OCI-LY3 (cell line): Measurements from ENCODE around the gene PPME1.

Experiments used
- H2AFZ ChIP-seq: fragments of 200-600, 300-600 bp; shearing (Covaris generic); 2 replicates; pipeline ENCODE4 v1.6.0; 2014; ENCODE audit warnings: antibody characterized with exemption, low read depth, low read length
- H3K27ac ChIP-seq: fragments of 200-600, 300-600 bp; sonication (generic); 2 replicates; pipeline ENCODE4 v1.5.1; 2014; ENCODE audit warnings: mild to moderate bottlenecking, low read length, moderate library complexity, mixed read lengths
- H3K27me3 ChIP-seq: fragments of 200-600, 300-600 bp; sonication (generic); 2 replicates; pipeline ENCODE4 v1.6.1; 2014; ENCODE audit warnings: low read depth, low read length, mixed read lengths
- H3K36me3 ChIP-seq: fragments of 200-600, 300-600 bp; sonication (generic); replicated peaks from 2 replicates; pipeline ENCODE3; 2014; ENCODE audit warnings: low read depth, low read length, mixed read lengths
- H3K4me1 ChIP-seq: fragments of 300-600, 200-600 bp; sonication (generic); 2 replicates; pipeline ENCODE4 v1.6.1; 2014; ENCODE audit warnings: low read length, mixed read lengths
- H3K4me2 ChIP-seq: fragments of 200-600, 300-600 bp; sonication (generic); 2 replicates; pipeline ENCODE4 v1.6.1; 2014; ENCODE audit warnings: low read length, mixed read lengths
- H3K4me3 ChIP-seq: fragments of 300-600, 200-600 bp; sonication (generic); 2 replicates; pipeline ENCODE4 v1.5.1; 2014; ENCODE audit warnings: antibody characterized with exemption, mild to moderate bottlenecking, low read length, moderate library complexity
- H3K79me2 ChIP-seq: fragments of 300-600, 200-600 bp; shearing (Covaris generic); 2 replicates; pipeline ENCODE4 v1.6.1; 2014; ENCODE audit warnings: mild to moderate bottlenecking, low read length, mixed read lengths
- H3K9ac ChIP-seq: fragments of 300-600, 200-600 bp; shearing (Covaris generic); 2 replicates; pipeline ENCODE4 v1.6.0; 2014; ENCODE audit warnings: mild to moderate bottlenecking, low read length, moderate library complexity
- H3K9me3 ChIP-seq: fragments of 200-600, 300-600 bp; shearing (Covaris generic); 2 replicates; pipeline ENCODE4 v1.6.1; 2014; ENCODE audit warnings: low read length, mixed read lengths; ENCODE audit not compliant: insufficient read depth
- H4K20me1 ChIP-seq: fragments of 200-600, 300-600 bp; sonication (generic); 2 replicates; pipeline ENCODE4 v1.6.1; 2016; ENCODE audit warnings: low read length, mixed read lengths; ENCODE audit not compliant: insufficient read depth
- CTCF ChIP-seq: fragments of 200-600, 300-600 bp; sonication (generic); IDR thresholded peaks from 2 replicates; pipeline ENCODE4 v1.5.1; 2014; ENCODE audit warnings: antibody characterized with exemption, low read length, low read depth
- EZH2phosphoT487 ChIP-seq: fragments of 200-600 bp; shearing (Covaris generic); IDR thresholded peaks from 2 replicates; pipeline ENCODE4 v1.6.1; 2018; ENCODE audit warnings: antibody characterized with exemption, mixed run types, low read depth

PPME1 gene

DNA sequence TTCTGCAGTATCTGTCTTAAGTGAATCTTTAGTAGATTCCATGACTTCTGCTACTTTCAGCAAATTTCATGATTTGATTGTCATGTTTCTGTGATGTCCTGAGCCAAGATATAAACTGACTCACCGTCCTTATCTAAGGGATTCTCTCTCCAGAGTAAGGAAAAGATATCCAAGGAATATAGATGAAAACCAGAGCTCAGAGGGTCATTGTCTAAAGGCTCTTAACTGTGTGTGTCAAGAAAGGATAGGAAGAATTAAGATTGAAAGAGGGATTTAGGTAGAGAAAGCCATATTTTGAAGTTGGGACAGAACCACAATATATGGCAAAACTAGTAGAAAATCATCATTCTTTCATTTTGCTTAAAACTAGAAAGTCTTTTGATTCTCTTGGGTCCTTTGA lies 50.7 kb downstream of the PPME1 start:
- Histone ChIP-seq H3K27me3 (no peaks in the 10 kb centered on the region), H3K4me2 (no peak overlapping the region), H3K36me3 (peaks cover 5% of the 10 kb centered on the region), H3K27ac (no peak overlapping the region), H3K4me3 (no peak overlapping the region), H3K9me3 (no peaks in the 10 kb centered on the region), H3K4me1 (no peaks in the 10 kb centered on the region), H3K9ac (no peak overlapping the region), H3K79me2 (no peaks in the 10 kb centered on the region), H2AFZ (no peak overlapping the region), H4K20me1 (no peaks in the 10 kb centered on the region)
- no peak for TF ChIP-seq EZH2phosphoT487
- TF ChIP-seq CTCF: no peak

DNA sequence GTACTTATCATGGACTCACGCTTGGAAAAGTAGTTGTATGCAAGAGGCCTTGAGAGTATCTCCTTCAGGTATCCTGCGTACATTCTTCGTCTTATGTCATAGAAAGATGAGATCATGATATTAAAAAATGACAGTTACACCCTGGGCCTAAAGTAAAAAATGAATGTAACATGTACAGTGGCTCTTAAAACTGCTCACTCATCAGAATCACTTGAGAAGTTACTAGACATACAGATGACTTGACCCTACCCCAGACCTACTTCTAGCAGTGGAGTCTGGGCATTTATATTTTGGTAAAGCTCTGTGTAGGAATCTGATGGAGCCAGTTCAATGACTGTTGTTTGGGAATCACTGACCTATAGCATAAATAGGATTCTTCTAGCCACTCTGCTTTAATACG lies 54.5 kb downstream of the PPME1 start:
- peaks cover 12% of the 10 kb centered on the region for H3K36me3 ChIP-seq
- H4K20me1 ChIP-seq: no peaks in the 10 kb centered on the region
- no peak overlapping the region for H3K27ac ChIP-seq
- H3K4me2 ChIP-seq: no peak overlapping the region
- H3K9ac ChIP-seq: no peak overlapping the region
- TF ChIP-seq CTCF (no peak), EZH2phosphoT487 (no peak)
- no peak overlapping the region for H3K4me3 ChIP-seq
- no peaks in the 10 kb centered on the region for H3K9me3 ChIP-seq
- H3K4me1 ChIP-seq: no peaks in the 10 kb centered on the region
- H2AFZ ChIP-seq: no peak overlapping the region
- no peaks in the 10 kb centered on the region for H3K79me2 ChIP-seq
- no peaks in the 10 kb centered on the region for H3K27me3 ChIP-seq

GRCh38 chr11:74226907-74227306 lies 55.8 kb downstream of the PPME1 start:
- Histone ChIP-seq H3K36me3 (peaks cover 23% of the 10 kb centered on the region), H3K27ac (no peak overlapping the region), H3K4me3 (no peak overlapping the region), H3K9ac (no peak overlapping the region), H2AFZ (no peak overlapping the region), H3K79me2 (no peaks in the 10 kb centered on the region), H3K4me2 (no peak overlapping the region), H4K20me1 (no peaks in the 10 kb centered on the region), H3K4me1 (no peaks in the 10 kb centered on the region), H3K9me3 (no peaks in the 10 kb centered on the region), H3K27me3 (no peaks in the 10 kb centered on the region)
- no peak for TF ChIP-seq EZH2phosphoT487
- TF ChIP-seq CTCF: no peak

- Histone ChIP-seq H3K4me3 (no peak overlapping the region), H4K20me1 (no peaks in the 10 kb centered on the region), H3K79me2 (no peaks in the 10 kb centered on the region), H2AFZ (no peak overlapping the region), H3K27me3 (no peaks in the 10 kb centered on the region), H3K9me3 (no peaks in the 10 kb centered on the region), H3K4me1 (no peaks in the 10 kb centered on the region), H3K9ac (no peak overlapping the region), H3K4me2 (no peak overlapping the region), H3K27ac (no peak overlapping the region), H3K36me3 (peaks cover 34% of the 10 kb centered on the region)
- no peak for TF ChIP-seq EZH2phosphoT487
- TF ChIP-seq CTCF: no peak
These were observed 61.3 kb downstream of the PPME1 start for GRCh38 chr11:74232311-74232950.
